ENCODE measurements around the gene NUDT21.

GRCh38 chr16:56399047-56399446, 52.1 kb downstream of the NUDT21 start:
- no peak for TF ChIP-seq EED (IDR thresholded peaks at IDR 0.05; ENCODE audit: low read depth)
- TF ChIP-seq USF2 (IDR thresholded peaks at IDR 0.05; ENCODE audit: borderline replicate concordance, low read depth, low read length): no peak
- TF ChIP-seq KDM1A (IDR thresholded peaks at IDR 0.05; ENCODE audit: borderline replicate concordance): no peak
- TF ChIP-seq BCL11A (IDR thresholded peaks at IDR 0.05; ENCODE audit: low read depth, low read length): no peak
- no peak for TF ChIP-seq EZH2 (IDR thresholded peaks at IDR 0.05; ENCODE audit: borderline replicate concordance, control insufficient read depth, low read depth, low read length)
- no peak for TF ChIP-seq NR2F1 (conservative IDR thresholded peaks at IDR 0.05)

Measured in GM12878 (cell line).